Neural crest cell (in vitro differentiated cells): ENCODE data around the gene ACOT8. TPM values are rescaled to one million over a fixed set of nuclear protein-coding genes. Genes with fewer than 3 reads are reported as not detected.

Experiments used
- DNase-seq: peaks from one replicate; pipeline ENCODE4 v3.0.0; 2021; ENCODE audit warnings: low read depth, mixed read lengths, low spot score
- H3K27ac Mint-ChIP-seq: one replicate; pipeline ENCODE4 v1.8.0; 2021; ENCODE audit warnings: mild to moderate bottlenecking, mixed read lengths; ENCODE audit not compliant: unreplicated experiment
- H3K27me3 Mint-ChIP-seq: 2 replicates; pipeline ENCODE4 v1.8.0; 2021; ENCODE audit warnings: low read depth, mild to moderate bottlenecking, mixed read lengths
- H3K36me3 Mint-ChIP-seq: 2 replicates; pipeline ENCODE4 v1.8.0; 2021; ENCODE audit warnings: low read depth, mild to moderate bottlenecking, mixed read lengths
- H3K4me1 Mint-ChIP-seq: 2 replicates; pipeline ENCODE4 v1.8.0; 2021; ENCODE audit warnings: mixed read lengths
- H3K4me3 Mint-ChIP-seq: one replicate; pipeline ENCODE4 v1.8.0; 2021; ENCODE audit warnings: mild to moderate bottlenecking, mixed read lengths
- H3K9me3 Mint-ChIP-seq: 2 replicates; pipeline ENCODE4 v1.8.0; 2021; ENCODE audit warnings: mixed read lengths
- CTCF ChIP-seq: fragments of 200-600 bp; sonication (generic); conservative IDR thresholded peaks from 2 replicates; pipeline ENCODE4 v1.5.0; 2021; ENCODE audit warnings: antibody characterized with exemption, mild to moderate bottlenecking
- total RNA-seq: library from RNA; stranded (reverse); gene quantifications from 2 replicates; pipeline ENCODE4 v1.2.1, GENCODE V29; 2021

ACOT8 gene
- total RNA-seq, 1 donor from 2014 or later, result 14.5 TPM

DNA sequence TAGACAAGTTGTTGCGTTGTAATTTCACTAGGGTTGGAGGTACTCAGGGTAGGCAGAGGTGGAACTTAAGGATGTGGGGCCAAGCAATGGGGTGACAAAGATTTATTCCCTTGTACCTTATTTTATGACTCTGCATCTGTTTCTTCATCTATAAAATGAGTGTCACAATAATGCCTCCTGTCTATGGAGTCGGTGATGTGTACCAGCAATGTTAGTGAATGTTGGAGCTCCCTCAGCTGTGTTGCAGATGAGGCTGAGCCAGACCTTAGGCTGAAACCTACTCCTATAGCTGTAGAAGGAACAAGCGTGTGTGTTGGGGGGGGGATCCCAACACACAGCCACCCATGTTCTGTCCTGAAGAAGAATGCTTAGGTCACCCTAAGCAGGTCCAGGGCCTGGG, 40.2 kb downstream of the ACOT8 start:
- peaks cover 31% of the 10 kb centered on the region for H3K4me1 Mint-ChIP-seq
- peaks cover 4% of the 10 kb centered on the region for H3K9me3 Mint-ChIP-seq
- H3K4me3 Mint-ChIP-seq, result peak overlapping the region; percentile 38
- no peak for DNase-seq
- no peak for TF ChIP-seq CTCF
- peaks cover under 1% of the 10 kb centered on the region for H3K27me3 Mint-ChIP-seq
- H3K36me3 Mint-ChIP-seq, result peaks cover 15% of the 10 kb centered on the region
- H3K27ac Mint-ChIP-seq, result no peak overlapping the region

- DNase-seq, result no peak
- H3K4me1 Mint-ChIP-seq, result peaks cover 32% of the 10 kb centered on the region
- no peaks in the 10 kb centered on the region for H3K27me3 Mint-ChIP-seq
- H3K9me3 Mint-ChIP-seq, result peaks cover 4% of the 10 kb centered on the region
- H3K27ac Mint-ChIP-seq, result no peak overlapping the region
- no peak for TF ChIP-seq CTCF
- peaks cover 28% of the 10 kb centered on the region for H3K36me3 Mint-ChIP-seq
- H3K4me3 Mint-ChIP-seq, result peak overlapping the region; percentile 61
Observed at GRCh38 chr20:45814314-45814713, 42.9 kb downstream of the ACOT8 start.

GRCh38 chr20:45813489-45813888, 43.7 kb downstream of the ACOT8 start:
- no peak for TF ChIP-seq CTCF
- peaks cover 31% of the 10 kb centered on the region for H3K36me3 Mint-ChIP-seq
- H3K27me3 Mint-ChIP-seq, result no peaks in the 10 kb centered on the region
- H3K4me1 Mint-ChIP-seq, result peaks cover 32% of the 10 kb centered on the region
- H3K9me3 Mint-ChIP-seq, result peaks cover 4% of the 10 kb centered on the region
- DNase-seq, result no peak
- H3K27ac Mint-ChIP-seq, result peak overlapping the region; percentile 96
- peak overlapping the region; percentile 97 for H3K4me3 Mint-ChIP-seq

DNA sequence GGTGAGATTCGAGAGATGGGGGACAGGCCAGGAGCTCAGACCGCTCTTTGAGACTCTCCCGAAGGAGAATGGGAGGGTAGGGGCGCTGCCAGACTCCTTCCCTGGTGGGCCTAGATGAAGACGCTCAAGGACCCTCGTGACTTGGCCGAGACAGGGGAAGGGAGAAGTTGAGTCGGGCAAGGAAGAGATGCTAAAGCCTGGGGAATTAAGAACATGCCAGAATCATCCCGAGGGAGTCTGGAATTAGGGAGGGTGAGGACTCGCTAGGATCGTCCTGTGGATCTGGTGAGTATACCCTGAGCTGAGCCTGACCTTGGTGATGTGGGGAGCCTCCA, 44.2 kb downstream of the ACOT8 start:
- no peak for DNase-seq
- H3K9me3 Mint-ChIP-seq, result peaks cover 4% of the 10 kb centered on the region
- peaks cover 32% of the 10 kb centered on the region for H3K4me1 Mint-ChIP-seq
- TF ChIP-seq CTCF, result no peak
- H3K36me3 Mint-ChIP-seq, result peaks cover 32% of the 10 kb centered on the region
- peak overlapping the region; percentile 95 for H3K27ac Mint-ChIP-seq
- peak overlapping the region; percentile 97 for H3K4me3 Mint-ChIP-seq
- H3K27me3 Mint-ChIP-seq, result no peaks in the 10 kb centered on the region

GRCh38 chr20:45812157-45813005, 44.8 kb downstream of the ACOT8 start, which contains the start of gene UBE2C:
UBE2C (plus strand) TSS chr20:45812644; CDS start chr20:45812696, 52 bp downstream.
- Mint-ChIP-seq H3K27me3 (no peaks in the 10 kb centered on the region), H3K27ac (peak within 1 kb of the TSS; percentile 98), H3K36me3 (peaks cover 31% of the 10 kb centered on the region), H3K4me1 (peaks cover 32% of the 10 kb centered on the region), H3K4me3 (peak within 1 kb of the TSS; percentile 97), H3K9me3 (peaks cover 4% of the 10 kb centered on the region)
- DNase-seq, result peak; percentile 93
- TF ChIP-seq CTCF, result no peak
